Measurements from ENCODE around the gene SLC25A41.
"Not testable (repeated sequence)": the region's sequence is repeated elsewhere in the genome, so short reads cannot be mapped to it uniquely, and the experiment has no call there.

GRCh38 chr19:6428692-6429418 is 4.7 kb downstream of the SLC25A41 start:
- TF ChIP-seq SAP30 (IDR thresholded peaks at IDR 0.05; ENCODE audit: insufficient read depth, insufficient replicate concordance, low read length); RAD21 (IDR thresholded peaks at IDR 0.05 in 1 of 2, conservative IDR thresholded peaks at IDR 0.05 in 1 of 2; ENCODE audit: low read depth in 2 of 2, low read length in 2 of 2); POLR2A (IDR thresholded peaks at IDR 0.05; ENCODE audit: control extremely low read depth in 1 of 2, low read depth in 2 of 2, low read length in 2 of 2); CTCF (IDR thresholded peaks at IDR 0.05; ENCODE audit: control extremely low read depth in 1 of 3, insufficient read depth in 1 of 3, low read depth in 1 of 3, low read length in 3 of 3); NRF1 (IDR thresholded peaks at IDR 0.05; ENCODE audit: low read depth, low read length); ZNF274 (IDR thresholded peaks at IDR 0.05; ENCODE audit: borderline replicate concordance, extremely low read depth, low read length): not testable (repeated sequence)

Measured in H1 (cell line).